Measurements from ENCODE around the gene TSPAN5.

The TSPAN5 gene

GRCh38 chr4:98581126-98581525 is 77.3 kb downstream of the TSPAN5 start:
- DNase-seq = no peak

DNA sequence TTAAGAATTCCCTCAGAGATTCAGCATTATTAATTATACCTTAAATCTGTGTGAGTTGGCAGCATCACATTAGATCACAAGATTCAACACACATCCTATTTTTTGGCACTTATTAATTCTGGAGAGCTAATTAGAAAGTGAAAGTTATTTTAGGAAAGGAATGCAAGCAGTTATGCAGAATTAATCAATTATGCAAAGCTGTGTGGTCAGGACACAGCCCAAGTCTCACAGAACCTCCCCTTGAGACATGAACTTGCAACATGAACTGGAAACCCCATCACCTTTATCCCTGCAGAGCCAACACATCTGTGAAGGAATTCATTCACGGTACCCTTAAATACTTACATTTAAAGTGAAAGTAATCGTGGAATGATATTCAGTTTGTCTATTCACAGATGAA is 80.5 kb downstream of the TSPAN5 start:
- no peak for DNase-seq

DNA sequence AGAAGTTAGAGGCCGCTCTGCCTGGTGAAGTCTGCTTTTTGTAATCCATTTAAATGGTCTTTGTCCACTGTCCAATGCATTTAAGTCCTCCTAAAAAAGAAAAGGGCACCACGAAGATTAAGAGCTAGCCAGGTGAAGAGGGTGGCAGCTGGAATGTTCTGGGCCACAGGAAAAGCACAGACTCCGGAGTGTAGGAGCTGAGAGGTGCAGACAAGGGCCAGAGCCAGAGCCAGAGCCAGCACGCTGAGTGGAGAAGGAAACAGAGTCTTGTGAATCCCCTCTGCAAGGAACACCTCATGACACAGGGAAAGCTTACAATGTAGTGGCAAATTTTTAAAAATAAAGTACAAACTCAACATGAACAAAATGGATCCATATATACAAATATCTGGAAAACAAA is 83.6 kb downstream of the TSPAN5 start:
- DNase-seq = no peak

GRCh38 chr4:98573791-98574190 is 84.6 kb downstream of the TSPAN5 start:
- DNase-seq = no peak

GRCh38 chr4:98572697-98573096 is 85.7 kb downstream of the TSPAN5 start:
- DNase-seq = no peak

GRCh38 chr4:98571161-98571786 is 87.1 kb downstream of the TSPAN5 start:
- no peak for DNase-seq

GRCh38 chr4:98570151-98570797 is 88.1 kb downstream of the TSPAN5 start:
- no peak for DNase-seq

- no peak for DNase-seq
Measured at GRCh38 chr4:98568941-98569663, 89.3 kb downstream of the TSPAN5 start.

GRCh38 chr4:98567611-98568010 is 90.8 kb downstream of the TSPAN5 start:
- no peak for DNase-seq

DNA sequence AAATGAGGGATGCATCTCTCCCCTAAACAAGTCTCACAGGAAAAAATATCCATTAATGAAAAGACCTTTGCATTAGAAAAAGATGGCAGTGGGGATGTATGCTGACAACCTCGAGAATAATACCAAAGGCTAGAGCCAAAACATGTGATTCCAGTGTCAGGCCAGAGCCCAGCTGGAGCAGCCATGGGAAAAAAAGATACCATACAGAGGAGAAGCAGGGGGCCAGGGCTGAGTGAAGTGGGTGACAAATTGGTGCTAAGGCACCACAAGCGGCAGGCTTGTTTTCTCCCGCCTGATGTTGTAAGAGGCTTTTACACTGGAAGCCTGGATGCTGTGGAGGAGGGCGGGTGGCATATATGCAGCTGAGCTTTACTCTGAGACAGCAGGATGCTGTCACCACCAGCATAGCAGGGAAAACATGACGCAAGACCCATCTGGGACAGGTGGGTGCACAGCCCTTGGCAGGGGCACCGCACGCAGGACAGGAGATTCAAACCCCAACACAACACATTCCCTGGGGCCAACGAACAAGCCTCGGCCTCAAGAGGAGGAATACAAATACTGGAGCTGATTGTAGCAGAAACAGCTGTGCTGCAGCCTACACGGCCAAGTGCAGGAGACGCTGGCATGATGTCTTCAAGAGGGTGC is 91.9 kb downstream of the TSPAN5 start:
- peak; percentile 69 to 83 for DNase-seq

GRCh38 chr4:98565681-98566301 is 92.6 kb downstream of the TSPAN5 start:
- DNase-seq = peak; percentile 22 to 54

GRCh38 chr4:98564852-98565251 is 93.6 kb downstream of the TSPAN5 start:
- no peak for DNase-seq

DNA sequence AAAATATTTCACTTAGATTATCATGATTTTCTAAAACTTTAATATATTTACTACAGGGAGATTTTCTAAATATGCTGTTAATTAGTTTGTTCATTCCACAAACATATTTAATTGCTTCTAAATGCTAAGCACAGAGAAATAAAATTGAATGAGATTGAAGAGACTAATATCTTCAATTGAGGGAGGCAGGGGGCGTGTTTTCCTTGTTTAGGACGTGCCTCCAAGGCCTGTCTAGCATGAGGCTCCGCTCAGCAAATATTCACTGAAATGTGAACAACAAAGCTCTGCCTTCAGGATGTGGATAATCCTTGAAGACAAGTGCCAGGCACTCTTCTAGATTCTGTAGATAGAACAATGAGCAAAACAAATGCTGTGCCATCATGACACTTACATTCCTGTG is 98.1 kb downstream of the TSPAN5 start:
- DNase-seq = no peak

DNA sequence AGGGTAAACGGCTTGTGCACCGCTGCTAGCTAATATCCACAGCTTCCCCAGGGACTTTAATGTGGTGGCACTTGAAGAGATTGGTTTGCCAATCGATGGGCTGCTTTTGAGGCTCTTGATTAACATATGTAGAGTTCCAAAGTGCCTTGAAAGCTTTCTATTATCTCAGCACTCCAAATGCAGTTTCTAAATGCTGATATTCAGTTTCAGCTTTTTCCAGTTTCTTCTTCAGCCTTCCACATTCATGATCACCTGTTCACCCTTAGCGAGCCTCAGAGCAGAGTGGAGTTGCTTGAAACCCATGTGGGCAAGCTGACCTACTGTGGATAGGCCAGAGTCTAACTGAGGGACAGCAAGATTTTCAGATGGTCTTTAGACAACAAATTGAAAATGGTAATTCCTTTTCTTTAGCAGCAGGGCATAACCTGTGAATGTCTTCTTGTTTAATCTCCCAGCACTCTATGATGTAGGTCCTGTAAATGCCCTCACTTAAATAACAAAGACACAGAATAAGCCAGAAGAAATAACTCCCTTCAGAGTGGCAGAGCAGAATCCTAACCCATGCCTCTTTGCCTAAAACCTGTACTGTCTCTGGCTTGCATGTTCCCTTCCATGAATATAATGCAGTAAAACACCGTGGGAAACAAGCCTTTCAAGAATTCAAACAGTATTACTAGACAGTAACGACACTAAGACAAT is 99.8 kb downstream of the TSPAN5 start:
- no peak for DNase-seq

DNA sequence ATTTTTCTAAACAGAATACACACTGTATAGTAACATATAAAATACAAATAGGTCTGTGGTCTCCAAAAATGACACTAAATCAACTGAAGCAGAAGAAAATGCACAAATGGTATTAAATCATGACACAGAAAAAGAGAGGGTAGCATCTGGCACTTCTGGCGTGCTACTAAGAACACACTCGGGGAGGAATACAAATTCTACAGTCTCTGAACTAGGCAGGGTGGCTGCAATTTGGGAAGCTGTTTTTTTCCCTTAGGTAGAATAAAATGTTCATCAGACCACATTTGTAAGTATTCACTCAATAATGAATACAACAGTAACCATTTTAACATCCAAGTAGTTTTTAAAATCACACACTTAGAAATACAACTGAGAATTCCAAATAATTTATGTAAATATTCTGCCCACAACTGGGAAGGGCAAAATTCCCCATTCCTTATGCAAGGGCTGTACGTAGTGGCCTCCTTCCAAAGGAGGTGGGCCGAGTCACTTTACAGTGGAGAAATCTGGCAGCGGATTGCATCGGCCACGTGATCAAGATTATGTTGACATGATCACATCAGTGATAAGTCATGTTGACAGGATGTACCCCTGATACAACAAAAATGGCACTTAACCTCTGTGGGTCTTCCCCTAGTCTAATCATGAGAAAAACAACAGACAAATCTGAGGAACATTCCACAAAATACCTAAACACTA is 101.1 kb downstream of the TSPAN5 start:
- DNase-seq = no peak

- no peak for DNase-seq
Measured at GRCh38 chr4:98556451-98556850, 102.0 kb downstream of the TSPAN5 start.

DNA sequence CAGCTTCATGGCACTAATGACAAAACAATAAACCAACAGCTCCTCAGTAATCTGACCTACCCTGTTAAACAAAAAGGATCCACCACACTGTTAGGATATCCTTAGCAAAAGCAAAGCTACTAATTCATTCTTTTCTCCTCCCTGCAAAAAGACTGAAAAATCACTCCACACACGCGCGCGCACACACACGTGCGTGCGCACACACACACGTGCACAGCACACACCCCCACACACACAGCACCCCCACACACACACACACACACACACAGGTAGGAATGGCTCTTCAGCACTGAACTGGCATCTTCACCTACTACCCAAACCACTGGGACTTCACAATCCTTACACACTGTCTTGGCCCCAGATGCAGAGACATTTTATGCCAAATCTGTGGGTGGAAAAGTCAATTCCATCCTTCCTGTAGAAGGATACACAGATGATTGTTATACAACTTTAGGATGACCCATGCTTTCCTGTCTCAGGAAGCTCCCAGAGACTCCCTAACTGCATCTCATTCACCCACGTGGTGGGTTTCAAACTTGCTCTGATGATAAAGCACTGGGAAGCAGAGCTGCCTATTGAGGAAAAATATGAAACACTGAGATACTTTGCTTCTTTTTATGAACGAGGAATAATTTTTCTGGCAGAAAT is 102.5 kb downstream of the TSPAN5 start:
- no peak for DNase-seq

DNA sequence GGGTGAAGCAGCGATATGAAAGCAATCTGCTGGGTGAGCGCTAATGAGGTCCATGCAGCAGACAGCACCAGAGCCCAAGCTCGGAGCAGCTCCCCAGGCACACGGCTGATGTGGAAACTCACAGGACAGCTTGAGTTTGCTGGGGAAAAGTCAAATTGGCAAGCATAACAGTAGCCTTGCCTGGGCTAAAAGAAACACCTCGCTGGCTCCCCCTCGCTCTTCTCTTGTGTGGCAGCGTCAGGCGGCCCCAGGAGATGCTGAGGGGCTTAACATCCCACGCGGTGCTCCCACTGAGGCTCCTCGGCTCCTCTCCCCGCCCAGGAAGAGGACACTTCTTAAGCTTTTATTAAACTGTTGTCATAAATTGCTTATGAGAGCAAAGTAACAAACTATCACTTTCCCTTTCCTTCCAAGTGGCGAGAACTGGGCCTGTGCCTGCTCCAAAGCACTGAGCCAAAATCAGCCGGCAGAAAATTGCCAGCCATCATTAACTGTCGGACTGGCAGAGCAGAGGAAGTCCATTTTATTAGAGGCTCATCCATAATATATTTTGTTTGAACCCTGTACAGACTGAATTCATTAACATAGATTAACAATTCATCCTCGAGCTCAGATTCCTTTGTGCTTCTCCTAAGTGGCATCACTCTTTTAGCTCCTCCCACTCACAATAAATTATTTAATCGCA is 111.4 kb downstream of the TSPAN5 start:
- DNase-seq = no peak

- no peak for DNase-seq
Measured at GRCh38 chr4:98544818-98545414, 113.5 kb downstream of the TSPAN5 start.

DNA sequence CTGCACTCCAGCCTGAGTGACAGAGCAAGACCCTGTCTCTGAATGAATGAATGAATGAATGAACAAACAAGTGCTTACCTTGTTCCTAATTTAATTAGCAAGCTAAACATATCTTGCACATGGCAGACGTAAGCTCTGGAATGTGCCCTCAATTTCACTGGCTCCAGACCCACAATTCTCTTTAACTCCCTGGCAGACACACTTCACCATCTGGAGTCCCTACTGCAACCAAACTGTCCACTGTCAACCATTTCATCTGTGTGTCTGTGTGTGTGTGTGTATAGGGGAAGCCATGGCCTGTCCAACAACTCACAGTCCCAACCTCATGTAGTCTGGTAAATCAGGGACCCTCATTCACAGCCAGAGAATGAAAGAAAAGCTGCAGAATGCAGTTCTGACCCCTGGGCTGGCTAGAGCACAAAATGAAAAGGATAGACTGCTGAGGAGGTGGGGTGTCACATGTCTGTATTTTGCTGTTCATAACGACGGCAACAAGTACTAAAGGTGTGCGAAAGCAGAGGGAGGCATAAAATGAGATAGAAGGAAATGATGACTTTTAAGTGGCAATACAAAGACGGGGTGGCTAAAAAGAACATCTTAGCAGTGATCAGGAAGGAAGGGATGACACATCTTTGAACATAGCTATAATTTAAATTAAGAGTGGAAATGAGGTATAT is 114.1 kb downstream of the TSPAN5 start:
- DNase-seq = no peak

All from SHP77 (cell line).